Measurements from ENCODE around the gene ZNF626. TPM values are rescaled to one million over a fixed set of nuclear protein-coding genes. Genes with fewer than 3 reads are reported as not detected.
A peak's percentile ranks its signal among the peaks of the same experiment; 100 is the strongest.

ZNF626 gene
- 41.8 and 44.2 TPM in 2 replicates for polyA plus RNA-seq
- 97.6 and 98.6 TPM in 2 replicates for polyA minus RNA-seq

GRCh38 chr19:20661150-20661819 lies at the start of gene ZNF626:
TSS of gene ZNF626 (minus strand) at chr19:20661571. CDS start at chr19:20661446, 125 bp downstream.
- no peak for TF ChIP-seq SMC3 (conservative IDR thresholded peaks at IDR 0.05; ENCODE audit: poor library complexity)
- peak; percentile 94 for TF ChIP-seq POLR2AphosphoS5 (IDR thresholded peaks at IDR 0.05)
- no peak for TF ChIP-seq CTCF (IDR thresholded peaks at IDR 0.05; ENCODE audit: poor library complexity, severe bottlenecking)
- peak; percentile 50 for TF ChIP-seq RAD21 (conservative IDR thresholded peaks at IDR 0.05)
- TF ChIP-seq, protein P1, sequence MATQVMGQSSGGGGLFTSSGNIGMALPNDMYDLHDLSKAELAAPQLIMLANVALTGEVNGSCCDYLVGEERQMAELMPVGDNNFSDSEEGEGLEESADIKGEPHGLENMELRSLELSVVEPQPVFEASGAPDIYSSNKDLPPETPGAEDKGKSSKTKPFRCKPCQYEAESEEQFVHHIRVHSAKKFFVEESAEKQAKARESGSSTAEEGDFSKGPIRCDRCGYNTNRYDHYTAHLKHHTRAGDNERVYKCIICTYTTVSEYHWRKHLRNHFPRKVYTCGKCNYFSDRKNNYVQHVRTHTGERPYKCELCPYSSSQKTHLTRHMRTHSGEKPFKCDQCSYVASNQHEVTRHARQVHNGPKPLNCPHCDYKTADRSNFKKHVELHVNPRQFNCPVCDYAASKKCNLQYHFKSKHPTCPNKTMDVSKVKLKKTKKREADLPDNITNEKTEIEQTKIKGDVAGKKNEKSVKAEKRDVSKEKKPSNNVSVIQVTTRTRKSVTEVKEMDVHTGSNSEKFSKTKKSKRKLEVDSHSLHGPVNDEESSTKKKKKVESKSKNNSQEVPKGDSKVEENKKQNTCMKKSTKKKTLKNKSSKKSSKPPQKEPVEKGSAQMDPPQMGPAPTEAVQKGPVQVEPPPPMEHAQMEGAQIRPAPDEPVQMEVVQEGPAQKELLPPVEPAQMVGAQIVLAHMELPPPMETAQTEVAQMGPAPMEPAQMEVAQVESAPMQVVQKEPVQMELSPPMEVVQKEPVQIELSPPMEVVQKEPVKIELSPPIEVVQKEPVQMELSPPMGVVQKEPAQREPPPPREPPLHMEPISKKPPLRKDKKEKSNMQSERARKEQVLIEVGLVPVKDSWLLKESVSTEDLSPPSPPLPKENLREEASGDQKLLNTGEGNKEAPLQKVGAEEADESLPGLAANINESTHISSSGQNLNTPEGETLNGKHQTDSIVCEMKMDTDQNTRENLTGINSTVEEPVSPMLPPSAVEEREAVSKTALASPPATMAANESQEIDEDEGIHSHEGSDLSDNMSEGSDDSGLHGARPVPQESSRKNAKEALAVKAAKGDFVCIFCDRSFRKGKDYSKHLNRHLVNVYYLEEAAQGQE (IDR thresholded peaks at IDR 0.05; ENCODE audit: borderline replicate concordance), result peak; percentile 94
- TF ChIP-seq EZH2 (IDR thresholded peaks at IDR 0.05; ENCODE audit: borderline replicate concordance, insufficient read depth, low read length, poor library complexity, severe bottlenecking), result no peak
- peak; percentile 76 for TF ChIP-seq EP300 (conservative IDR thresholded peaks at IDR 0.05; ENCODE audit: poor library complexity, severe bottlenecking)
- TF ChIP-seq MXI1 (conservative IDR thresholded peaks at IDR 0.05; ENCODE audit: poor library complexity, severe bottlenecking), result peak; percentile 60
- TF ChIP-seq TAF1 (IDR thresholded peaks at IDR 0.05; ENCODE audit: low read depth), result peak; percentile 94
- peak within 1 kb of the TSS; percentile 79 for H3K4me3 ChIP-seq (ENCODE audit: low read length)
- peak within 1 kb of the TSS; percentile 97 for H3K27ac ChIP-seq (ENCODE audit: low read length)
- H3K36me3 ChIP-seq (ENCODE audit: insufficient read depth, low read length), result peaks cover 5% of the 10 kb centered on the region
- H3F3A ChIP-seq (ENCODE audit: insufficient read depth, low read length, poor library complexity, severe bottlenecking), result no peaks in the 10 kb centered on the region
- peaks cover 5% of the 10 kb centered on the region for H3K9me3 ChIP-seq (ENCODE audit: low read length)
- no peaks in the 10 kb centered on the region for H3K27me3 ChIP-seq (ENCODE audit: insufficient read depth, low read depth, low read length)
- peaks cover 45% of the 10 kb centered on the region for H3K79me2 ChIP-seq (replicated peaks; ENCODE audit: insufficient read depth, low read length)
- no peaks in the 10 kb centered on the region for H4K20me1 ChIP-seq (ENCODE audit: insufficient read depth)
- no peaks in the 10 kb centered on the region for H3K9me2 ChIP-seq (ENCODE audit: insufficient read depth, low read length)
- H3K4me2 ChIP-seq (ENCODE audit: low read length), result peak within 1 kb of the TSS; percentile 71
- H3K9ac ChIP-seq (ENCODE audit: low read length), result peak within 1 kb of the TSS; percentile 96
- H2AFZ ChIP-seq (ENCODE audit: low read depth, low read length), result peak within 1 kb of the TSS; percentile 81

GRCh38 chr19:20669263-20669662 lies 7.9 kb upstream of the ZNF626 start:
- Histone ChIP-seq H3K9me3 (ENCODE audit: low read length) (no peaks in the 10 kb centered on the region), H3F3A (ENCODE audit: insufficient read depth, low read length, poor library complexity, severe bottlenecking) (no peaks in the 10 kb centered on the region), H3K9me2 (ENCODE audit: insufficient read depth, low read length) (no peaks in the 10 kb centered on the region), H3K4me3 (ENCODE audit: low read length) (no peak overlapping the region), H3K79me2 (replicated peaks; ENCODE audit: insufficient read depth, low read length) (no peaks in the 10 kb centered on the region), H4K20me1 (ENCODE audit: insufficient read depth) (no peaks in the 10 kb centered on the region), H3K27me3 (ENCODE audit: insufficient read depth, low read depth, low read length) (no peaks in the 10 kb centered on the region), H3K9ac (ENCODE audit: low read length) (no peak overlapping the region), H2AFZ (ENCODE audit: low read depth, low read length) (no peak overlapping the region), H3K4me2 (ENCODE audit: low read length) (no peak overlapping the region), H3K36me3 (ENCODE audit: insufficient read depth, low read length) (no peaks in the 10 kb centered on the region), H3K27ac (ENCODE audit: low read length) (no peak overlapping the region)
- no peak for TF ChIP-seq POLR2AphosphoS5 (IDR thresholded peaks at IDR 0.05)
- no peak for TF ChIP-seq SMC3 (conservative IDR thresholded peaks at IDR 0.05; ENCODE audit: poor library complexity)
- no peak for TF ChIP-seq EP300 (conservative IDR thresholded peaks at IDR 0.05; ENCODE audit: poor library complexity, severe bottlenecking)
- TF ChIP-seq CTCF (IDR thresholded peaks at IDR 0.05; ENCODE audit: poor library complexity, severe bottlenecking), result no peak
- TF ChIP-seq, protein P1 (IDR thresholded peaks at IDR 0.05; ENCODE audit: borderline replicate concordance), result no peak

All from neural cell (in vitro differentiated cells).